OCI-M1 (cell line): Measurements from ENCODE around the gene LFNG.

ENCODE experiments used
- DNase-seq: peaks from one replicate; lab custom pipeline; 2025; lab: John Stamatoyannopoulos, UW

The LFNG gene

DNA sequence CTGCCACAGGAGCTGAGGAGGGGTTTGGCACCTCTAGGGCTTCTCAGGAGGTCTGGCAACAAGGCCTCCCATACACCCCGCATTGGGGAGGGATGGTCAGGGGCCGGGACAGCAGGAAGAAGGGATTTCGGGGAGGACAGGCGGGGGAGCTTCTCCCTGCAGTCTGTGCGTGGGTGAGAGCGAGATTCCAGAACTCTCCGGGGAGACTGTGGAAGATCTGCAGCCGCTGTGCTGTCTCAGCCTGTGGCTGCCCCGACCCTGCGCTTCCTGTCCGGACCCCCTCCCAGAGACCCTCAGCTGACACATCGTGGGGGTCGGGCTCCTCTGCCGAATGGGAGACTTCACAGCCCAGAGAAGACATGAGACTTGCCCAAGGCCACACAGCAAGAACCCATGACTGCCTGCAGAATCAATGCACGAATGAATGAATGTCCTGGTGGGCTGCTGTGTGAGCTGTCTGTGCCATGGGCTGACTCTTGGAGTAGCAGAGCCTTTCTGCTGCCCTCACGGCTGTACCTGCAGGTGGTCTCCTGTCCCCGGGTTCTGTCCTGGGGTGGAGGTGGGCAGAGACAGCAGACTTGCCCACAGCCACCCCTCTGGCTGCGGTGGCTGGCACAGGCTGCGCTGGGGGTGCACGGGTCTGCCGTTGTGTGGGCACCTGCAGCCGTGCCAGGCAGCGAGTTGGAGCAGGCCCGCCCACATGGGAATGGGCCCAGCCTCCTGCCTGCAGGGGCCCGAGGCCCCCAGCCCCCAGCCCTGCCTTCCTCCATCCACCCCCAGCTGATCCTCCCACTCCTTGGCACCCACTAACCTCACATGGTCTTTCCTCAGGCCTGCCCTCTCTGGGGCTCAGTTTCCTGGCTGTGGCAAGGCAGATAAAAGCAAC is 16.3 kb upstream of the LFNG start:
- DNase-seq: no peak

DNA sequence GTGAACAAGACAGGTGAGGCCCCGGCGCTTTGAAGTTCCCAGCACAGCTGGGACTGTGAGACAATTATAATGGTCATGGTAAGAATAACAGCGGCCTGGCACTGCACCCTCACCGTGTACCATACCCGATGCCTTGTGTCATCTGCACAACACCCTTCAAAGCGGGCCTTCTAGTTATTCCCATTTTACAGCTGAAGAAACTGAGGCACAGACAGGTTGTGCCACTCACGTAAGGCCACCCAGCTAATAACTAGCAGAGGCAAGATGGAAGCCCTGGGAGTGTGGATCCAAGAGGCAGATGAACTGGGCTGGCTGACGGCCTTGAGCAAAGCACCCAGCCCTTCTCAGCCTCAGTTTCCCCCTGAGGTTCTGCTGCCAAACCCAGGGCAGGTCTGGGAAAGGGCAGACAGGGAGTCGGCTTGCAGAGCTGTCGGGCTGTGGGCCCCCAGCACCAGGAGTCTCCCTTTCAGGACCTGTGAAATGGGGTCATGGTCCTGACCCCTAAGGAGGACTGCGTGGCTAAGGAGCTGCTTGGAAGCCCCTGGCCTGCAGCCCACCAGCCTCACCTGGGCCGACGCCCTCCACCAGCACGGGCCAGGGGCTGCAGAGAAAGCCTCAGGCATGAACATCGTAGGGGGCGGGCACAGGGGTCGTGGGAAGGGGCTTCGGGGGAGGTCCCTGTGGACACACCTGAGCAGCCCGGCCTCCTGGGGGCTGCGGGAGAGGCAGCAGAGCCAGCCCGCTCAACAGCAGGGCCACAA is 15.3 kb upstream of the LFNG start:
- no peak for DNase-seq

- DNase-seq: no peak
Observed at GRCh38 chr7:2504889-2505375, 14.6 kb upstream of the LFNG start.

- no peak for DNase-seq
Observed at GRCh38 chr7:2505401-2505800, 14.2 kb upstream of the LFNG start.

DNA sequence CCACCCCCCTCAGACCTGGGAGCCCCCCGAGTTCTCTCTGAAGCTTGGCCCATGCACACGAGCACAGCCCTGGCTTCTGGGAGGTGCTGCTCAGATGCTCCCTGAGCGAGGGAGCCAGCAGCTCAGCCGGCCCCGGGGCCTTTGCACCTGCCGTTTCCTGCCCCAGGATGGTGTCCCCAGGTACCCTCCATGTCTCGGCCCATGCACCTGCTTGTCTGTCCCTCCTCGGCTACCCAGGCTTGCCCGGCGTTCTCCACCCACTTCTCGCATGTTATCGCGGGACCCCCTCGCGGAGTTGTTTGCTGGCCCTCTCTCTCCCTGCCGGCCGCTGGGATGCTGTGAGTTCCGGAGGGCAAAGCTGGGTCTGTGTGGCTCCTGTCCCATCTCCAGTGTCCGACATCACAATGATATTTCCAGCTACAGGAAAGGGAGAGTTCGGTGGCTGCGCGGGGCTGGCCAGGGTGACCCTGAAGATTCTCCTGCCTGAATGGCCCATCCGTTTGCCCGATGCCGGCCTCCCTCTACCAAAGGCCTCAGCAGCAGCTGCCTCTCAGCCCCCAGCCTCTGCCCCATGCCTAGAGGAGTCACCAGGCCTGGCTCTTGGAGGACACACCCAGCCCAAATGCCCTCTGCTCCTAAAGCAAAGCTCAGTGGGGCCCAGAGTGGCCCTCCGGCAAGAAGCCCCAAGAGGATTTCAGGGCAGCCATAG is 12.2 kb upstream of the LFNG start:
- no peak for DNase-seq

DNA sequence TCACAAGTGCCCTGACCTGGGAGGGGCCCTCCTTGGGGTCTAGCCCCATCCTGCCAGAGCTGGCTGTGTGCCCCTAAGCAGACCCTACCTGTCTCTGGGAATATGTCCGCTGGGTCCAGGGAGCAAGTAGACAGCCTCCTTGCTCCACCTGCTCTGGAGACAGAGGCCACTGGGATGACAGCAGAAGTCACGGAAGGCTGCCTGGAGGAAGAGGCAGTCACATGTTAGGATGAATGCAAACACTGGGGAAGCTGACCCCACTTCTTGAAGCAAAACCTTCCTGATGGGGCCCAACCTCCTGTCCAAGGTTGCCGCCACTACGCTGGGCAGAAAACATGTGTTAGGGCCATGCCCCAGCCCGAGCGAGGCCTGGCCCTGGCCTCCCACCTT is 11.7 kb upstream of the LFNG start:
- DNase-seq: no peak

- DNase-seq: peak; percentile 30
Observed at GRCh38 chr7:2508327-2509215, 11.0 kb upstream of the LFNG start.

GRCh38 chr7:2509298-2509906 is 10.2 kb upstream of the LFNG start:
- no peak for DNase-seq

GRCh38 chr7:2510130-2510776 is 9.3 kb upstream of the LFNG start:
- no peak for DNase-seq

- peak; percentile 13 for DNase-seq
Observed at GRCh38 chr7:2510909-2511768, 8.4 kb upstream of the LFNG start.

DNA sequence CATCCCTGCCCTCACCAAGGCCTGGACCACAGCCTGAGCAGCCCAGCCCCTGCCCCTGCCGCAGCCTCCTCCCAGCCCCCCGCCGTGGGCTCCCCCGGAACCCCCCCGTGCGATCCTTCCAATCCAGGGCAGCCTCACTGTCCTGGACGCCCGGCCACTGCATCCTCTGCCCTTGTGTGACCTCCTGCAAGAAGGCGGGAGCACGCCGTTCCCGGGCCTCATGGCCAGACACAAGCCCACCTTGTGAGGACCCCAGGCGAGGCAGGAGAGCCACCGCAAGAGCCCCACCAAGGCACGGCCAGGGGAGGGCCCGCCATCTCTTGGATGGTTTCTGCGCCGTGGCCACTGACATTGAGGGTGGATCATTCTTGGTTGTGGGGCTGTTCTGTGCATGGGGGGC is 7.8 kb upstream of the LFNG start:
- no peak for DNase-seq

DNA sequence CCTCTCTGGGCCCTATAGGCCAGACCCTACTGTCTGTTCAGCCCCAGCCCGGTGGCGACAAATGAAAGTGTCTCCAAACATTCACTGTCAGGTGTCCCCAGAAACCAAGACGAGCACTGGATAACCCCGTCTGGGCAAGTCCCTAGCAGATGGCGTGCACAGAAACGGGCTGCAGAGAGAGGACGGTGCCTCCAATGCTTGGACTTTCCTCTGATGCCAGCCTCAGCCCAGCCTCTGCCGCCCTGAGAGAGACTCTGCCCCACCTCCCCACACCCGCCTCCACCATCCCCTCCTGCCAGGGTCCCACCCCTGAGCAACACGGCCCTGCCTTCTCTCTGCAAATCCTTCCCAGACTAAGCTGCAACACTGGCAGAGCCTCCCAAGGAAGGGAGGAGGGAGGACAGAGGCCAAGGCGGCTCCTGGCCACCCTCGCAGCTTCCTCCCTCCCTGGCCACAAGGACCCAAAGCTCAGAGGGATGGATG is 7.4 kb upstream of the LFNG start:
- no peak for DNase-seq

DNA sequence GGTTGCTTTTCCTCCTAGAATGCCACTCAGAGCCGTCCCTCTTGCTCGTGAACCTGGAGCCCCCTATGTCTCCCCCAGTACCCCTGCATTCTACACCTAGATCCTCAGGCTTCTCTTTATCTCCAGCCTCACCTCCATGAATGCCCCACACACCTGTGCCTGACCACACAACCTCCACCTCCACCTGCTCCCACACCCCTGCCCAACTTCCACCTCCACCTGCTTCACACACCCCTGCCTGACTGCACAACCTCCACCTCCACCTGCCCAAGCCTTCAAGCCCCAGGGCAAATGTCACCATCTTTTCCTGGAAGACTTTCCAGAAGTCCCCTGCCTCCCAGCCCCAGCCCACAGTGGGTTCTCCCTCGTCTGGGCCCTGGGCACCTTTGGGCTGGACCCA is 6.9 kb upstream of the LFNG start:
- DNase-seq: no peak

GRCh38 chr7:2513702-2514101 is 5.9 kb upstream of the LFNG start:
- DNase-seq: no peak

GRCh38 chr7:2514473-2515423 is 4.8 kb upstream of the LFNG start:
- no peak for DNase-seq

GRCh38 chr7:2515424-2516193 is 4.0 kb upstream of the LFNG start:
- DNase-seq: no peak

- no peak for DNase-seq
Observed at GRCh38 chr7:2516194-2516555, 3.4 kb upstream of the LFNG start.

GRCh38 chr7:2517026-2517425 is 2.5 kb upstream of the LFNG start:
- DNase-seq: no peak
